ELR (cell line): Measurements from ENCODE around the gene C2.
A peak's percentile ranks its signal among the peaks of the same experiment; 100 is the strongest.
"Not testable (repeated sequence)": the region's sequence is repeated elsewhere in the genome, so short reads cannot be mapped to it uniquely, and the experiment has no call there.

ENCODE experiments used
- DNase-seq: peaks from one replicate; pipeline ENCODE4 v3.0.0-alpha.2; 2015; ENCODE audit warnings: low read depth

C2 gene

DNA sequence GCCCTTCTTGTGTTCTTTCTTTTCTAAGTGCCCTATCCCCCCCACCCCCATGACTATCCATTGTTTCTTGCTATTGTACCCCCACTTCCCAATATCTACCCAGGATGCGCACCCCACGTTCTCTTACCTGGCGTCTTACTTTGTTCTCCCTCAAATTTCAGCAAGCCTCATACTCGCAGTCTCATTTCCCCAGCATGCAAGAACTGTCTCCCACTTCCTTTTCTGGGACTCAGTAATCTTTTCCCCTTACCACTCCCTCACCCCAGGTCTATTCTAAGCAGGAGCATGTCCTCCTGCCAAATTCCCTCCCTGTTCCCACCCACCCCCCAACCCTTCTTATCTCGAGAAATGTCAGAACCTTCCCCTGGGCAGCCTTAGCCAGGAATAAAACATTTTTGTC is 28.3 kb upstream of the C2 start:
- DNase-seq, result no peak

DNA sequence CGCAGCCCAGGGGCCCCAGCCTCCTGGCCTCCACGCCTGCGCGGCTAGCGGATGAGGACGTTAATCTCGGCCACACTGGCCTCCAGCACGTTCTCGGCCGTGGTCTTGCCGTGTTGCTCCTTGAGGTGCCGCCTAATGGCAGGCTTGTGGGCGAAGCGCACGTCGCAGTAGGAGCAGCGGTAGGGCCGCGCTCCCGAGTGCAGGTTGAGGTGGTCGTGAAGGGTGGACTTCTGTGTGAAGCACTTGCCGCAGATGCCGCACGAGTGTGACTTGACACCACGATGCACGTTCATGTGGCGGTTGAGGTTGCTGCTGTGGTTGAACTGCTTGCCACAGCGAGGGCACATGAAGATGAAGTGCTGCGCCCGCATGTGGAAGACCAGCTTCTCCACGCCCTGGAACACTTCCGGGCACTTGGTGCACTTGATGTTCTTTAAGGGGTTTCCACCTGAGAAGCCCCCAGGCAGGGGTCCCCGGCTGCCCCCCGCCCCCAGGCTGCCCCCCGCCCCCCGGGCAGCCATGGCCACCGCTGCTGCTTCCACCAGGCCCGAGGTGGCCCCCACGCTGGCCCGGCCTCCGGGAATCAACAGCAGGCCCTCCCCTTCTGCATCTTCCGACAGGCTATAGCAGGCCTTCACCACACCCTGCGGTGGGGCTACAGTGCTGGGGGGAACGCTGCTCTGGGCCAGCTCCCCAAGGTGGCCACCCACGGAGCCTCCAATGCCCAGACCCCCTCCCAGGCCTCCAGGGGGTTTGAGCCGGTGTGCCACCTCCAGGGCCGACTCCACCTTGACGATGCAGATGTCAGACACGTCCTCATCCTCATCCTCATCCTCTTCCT is 27.4 kb upstream of the C2 start:
- DNase-seq, result no peak

DNA sequence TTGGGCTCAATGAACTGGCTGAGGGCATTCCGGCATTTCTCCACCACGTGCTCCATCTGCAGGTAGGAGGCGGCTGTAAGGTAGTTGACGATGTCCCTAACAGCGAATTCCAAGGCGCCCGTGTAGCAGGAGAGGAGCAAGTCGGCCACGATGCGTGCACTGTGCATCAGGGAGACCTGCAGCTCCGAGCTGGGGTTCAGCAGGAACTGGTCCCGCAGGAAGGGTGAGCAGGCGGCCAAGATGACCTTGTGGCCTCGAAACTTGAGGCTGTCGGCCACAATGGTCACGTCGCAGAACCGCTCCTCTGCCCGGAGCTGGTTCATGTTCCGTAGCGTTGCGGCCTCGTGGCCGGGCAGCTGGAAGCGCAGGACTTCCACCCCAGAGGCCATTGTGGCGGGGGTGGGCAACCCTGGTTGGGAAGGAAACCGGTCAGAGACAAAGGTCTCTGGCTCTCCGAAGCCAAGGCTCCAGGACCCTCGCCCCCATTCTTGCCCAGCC is 26.6 kb upstream of the C2 start:
- DNase-seq, result no peak

DNA sequence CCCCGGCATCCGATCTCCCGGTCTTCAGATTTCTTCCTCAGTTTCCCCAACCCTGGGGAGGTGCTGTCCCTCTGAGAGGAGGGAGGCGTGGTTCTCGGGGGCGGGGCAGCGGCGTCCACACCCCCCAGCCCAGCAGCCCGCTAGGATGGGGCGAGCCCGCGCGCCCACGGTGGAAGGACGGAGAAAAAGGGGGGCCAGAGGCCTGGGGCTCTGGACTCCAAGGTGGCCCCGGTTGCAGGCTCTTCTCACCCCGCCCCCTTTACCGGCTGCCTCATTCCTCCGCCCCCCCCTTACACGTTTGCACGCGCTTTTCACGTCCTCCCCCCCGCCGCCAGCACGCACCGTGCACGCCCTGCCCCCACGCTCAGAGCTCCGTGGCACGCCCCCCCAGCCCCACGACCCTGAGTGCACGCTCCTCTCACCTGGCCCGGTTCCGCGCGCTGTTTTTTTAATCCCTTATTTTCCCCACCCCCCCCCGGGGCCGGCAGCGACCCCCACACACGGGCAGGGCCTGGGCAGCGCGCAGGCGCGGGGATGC is 26.0 kb upstream of the C2 start:
- peak; percentile 73 for DNase-seq

DNA sequence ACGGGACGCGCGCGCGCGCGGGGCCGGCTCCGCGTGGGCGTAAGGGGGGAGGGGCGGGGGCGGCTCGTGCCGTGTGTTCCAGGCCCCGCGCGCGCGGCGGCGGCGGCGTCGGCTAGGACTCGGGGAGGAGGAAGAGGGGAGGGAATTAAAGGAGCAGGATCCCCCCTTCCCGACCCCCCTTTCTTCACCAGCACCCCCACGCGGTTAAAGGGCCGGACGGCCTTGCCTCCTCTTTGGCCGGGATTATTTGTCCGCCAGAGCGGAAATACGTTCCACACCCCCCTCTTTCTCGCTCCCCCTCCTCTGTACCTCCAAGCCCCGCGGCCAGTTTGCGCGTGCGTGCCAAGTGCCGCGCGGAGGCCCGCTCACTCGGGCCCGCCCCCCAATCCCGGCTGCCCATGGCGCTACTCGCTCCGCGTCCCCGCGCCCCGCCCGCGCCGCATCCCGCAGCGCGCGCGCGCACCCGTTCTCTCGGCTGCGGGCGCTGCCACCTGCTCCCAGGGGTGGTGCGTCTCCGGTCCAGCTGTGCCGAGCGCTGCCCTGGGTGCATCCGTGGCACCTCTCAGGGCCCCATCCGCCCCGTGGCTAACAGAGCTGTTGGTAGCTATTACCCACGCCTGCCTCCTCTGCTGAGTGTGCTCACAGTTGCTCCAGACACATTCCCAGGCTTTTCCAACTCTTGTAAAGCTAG is 25.4 kb upstream of the C2 start, which contains the start of gene ZBTB12:
ZBTB12 (minus strand) TSS at position 134 of the 691 bp plus-strand sequence. CDS start 781 bp downstream, outside the sequence.
- DNase-seq, result peak; percentile 97

DNA sequence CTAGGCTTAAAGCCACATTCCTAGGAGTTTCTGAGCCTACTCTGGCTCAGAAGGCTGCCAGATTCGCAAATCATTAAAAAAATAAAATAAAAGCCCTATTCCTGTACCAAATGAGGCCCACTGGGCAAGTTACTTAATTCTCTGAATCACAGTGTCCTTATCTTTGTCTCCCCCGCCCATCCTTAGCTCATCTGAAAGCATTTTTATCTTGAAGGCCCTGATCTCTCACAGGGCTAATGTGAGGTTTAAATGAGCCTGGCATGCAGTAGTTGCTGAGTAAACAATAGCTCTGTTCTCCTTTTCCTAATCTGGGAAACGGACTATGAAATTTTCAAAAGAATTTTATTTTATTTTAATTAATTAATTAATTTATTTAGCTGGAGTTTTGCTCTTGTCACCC is 23.6 kb upstream of the C2 start:
- DNase-seq, result no peak

DNA sequence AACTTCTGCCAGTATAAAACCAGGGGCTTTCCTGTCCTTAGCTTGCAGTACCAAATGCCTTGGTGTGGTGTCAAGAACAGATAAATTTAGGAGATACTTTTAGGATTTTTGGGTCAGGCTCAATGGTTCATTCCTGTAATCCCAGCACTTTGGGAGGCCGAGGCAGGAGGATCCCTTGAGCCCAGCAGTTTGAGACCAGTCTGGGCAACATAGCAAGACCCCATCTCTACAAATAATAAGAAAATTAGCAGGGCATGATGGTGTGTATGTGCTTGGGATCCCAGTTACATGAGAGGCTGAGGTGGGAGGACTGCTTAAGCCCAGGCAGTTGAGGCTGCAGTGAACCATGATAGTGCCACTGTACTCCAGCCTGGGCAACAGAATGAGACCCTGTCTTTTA is 22.5 kb upstream of the C2 start:
- no peak for DNase-seq

DNA sequence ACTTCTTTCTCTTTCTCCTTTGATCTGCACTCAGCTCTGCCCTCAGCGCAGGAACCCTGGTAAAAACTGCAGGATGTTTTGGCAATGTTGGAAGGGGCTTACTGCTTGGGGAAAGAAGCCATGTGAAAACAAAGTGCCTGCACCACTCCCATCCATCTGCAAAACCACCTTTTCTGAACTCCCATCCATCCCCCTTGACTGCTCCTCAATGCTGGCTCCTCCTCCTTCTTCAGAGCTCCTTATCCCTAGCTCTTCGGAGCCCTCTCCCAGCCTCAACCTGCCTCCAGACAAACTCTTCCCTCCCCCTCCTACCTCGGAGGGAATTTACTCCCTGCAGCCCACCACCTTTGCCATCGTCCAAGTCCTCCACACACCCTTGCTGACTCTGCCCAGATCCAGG is 21.4 kb upstream of the C2 start:
- DNase-seq, result no peak

DNA sequence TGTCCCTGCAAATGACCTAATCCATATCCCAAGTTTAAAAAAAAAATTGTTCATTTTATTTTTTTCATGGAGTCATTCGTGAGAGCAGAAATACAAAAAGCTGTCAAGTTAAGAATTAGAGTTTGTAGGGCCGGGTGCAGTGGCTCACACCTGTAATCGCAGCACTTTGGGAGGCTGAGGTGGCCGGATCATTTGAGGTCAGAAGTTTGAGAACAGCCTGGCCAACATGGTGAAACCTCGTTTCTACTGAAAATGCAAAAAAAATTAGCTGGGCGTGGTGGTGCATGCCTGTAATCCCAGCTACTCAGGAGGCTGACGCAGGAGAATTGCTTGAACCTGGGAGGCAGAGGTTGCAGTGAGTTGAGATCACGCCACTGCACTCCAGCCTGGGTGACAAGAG is 20.8 kb upstream of the C2 start:
- DNase-seq, result not testable (repeated sequence)

DNA sequence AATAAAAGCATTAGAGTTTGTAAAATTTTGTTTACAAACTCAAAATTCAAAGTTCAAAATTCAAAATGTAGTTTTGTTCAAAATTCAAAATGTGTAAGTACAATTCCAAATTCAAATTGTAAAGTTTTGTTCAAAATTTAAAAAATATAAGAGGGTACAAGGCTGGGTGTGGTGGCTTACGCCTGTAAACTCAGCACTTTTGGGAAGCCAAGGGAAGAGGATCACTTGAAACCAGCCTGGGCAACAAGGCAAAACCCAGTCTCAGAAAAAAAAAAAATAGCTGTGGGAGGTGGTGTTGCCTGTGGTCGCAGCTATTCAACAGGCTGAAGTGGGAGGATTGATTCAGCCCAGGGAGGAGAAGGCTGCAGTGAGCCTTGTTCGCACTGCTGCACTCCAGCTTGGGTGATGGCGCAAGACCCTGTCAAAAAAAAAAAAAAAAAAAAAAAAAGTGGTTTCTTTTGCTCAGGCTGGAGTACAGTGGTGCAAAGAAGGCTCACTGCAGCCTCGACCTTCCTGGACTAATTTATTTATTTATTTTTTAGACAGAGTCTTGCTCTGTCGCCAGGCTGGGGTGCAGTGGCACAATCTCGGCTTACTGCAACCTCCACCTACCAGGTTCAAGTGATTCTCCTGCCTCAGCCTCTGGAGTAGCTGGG is 20.2 kb upstream of the C2 start:
- peak; percentile 58 for DNase-seq

DNA sequence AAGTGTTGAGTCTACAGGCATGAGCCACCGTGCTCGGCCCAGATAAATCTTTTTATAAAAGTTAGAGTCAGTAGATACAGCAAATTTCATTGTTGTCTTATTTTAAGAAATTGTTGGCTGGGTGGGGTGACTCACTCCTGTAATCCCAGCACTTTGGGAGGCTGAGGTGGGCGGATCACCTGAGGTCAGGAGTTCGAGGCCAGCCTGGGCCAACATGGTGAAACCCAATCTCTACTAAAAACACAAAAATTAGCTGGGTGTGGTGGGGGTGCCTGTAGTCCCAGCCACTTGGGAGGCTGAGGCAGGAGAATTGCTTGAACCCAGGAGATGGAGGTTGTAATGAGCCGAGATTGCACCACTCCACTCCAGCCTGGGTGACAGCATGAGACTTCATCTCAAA is 19.3 kb upstream of the C2 start:
- not testable (repeated sequence) for DNase-seq

DNA sequence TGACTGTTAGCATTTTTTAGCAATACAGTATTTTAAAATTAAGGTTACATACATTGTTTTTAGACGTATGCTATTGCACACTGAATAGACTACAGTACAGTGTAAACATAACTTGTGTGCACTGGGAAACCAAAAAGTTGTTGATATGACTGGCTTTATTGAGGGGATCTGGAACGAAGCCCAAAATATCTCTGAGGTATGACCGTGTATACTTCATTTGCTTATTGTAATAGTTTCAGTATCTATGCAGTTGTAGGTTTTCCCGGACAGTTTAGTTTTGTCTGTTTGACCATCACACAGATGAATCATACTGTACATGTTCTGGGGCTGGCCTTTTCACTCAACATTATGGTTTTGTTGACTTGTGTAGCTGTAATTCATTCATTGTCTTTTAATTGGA is 18.7 kb upstream of the C2 start:
- DNase-seq, result peak; percentile 77

DNA sequence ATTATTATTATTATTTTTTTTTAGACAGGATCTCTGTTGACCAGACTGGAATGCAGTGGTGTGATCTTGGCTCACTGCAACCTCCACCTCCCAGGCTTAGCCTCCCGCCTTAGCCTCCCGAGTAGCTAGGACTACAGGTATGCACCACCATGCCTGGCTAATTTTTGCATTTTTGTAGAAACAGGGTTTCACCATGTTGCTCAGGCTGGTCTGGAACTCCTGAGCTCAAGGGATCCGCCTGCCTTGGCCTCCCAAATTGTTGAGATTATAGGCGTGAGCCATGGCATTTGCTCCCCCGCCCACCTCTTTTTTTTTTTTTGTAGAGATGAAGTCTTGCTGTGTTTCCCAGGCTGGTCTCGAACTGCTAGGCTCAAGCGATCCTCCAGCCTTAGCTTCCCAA is 18.2 kb upstream of the C2 start:
- DNase-seq, result not testable (repeated sequence)

DNA sequence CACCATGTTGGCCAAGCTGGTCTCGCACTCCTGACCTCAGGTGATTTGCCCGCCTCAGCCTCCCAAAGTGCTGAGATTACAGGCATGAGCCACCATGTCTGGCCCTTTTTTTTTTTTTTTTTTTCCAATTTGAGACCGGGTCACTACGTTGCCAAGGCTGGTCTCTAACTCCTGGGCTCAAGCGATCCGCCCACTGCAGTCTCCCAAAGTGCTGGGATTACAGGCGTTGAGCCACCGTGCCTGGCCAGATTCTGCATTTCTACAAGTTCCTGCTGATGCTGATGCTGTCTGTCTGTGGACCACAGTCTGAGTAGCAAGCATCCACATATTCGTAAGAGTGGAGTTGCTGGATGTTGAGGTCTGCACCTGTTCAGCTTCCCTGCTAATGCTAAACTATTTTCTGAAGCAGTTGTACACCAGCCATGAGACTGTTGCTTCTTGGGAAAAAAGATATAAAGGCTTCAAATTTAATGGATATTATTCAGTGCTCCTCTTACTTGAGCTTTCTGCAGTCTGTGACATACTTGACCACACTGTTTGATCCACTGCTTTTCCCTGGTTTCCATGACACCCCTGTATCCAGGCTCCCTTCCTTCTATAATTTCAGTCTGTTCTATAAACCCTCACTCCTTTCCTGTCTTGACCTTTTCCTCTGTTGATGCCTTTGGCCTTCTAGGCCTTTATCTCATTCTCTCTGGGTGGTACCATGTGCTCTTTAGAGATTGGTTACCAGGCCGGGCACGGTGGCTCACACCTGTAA is 15.5 kb upstream of the C2 start:
- DNase-seq, result no peak

DNA sequence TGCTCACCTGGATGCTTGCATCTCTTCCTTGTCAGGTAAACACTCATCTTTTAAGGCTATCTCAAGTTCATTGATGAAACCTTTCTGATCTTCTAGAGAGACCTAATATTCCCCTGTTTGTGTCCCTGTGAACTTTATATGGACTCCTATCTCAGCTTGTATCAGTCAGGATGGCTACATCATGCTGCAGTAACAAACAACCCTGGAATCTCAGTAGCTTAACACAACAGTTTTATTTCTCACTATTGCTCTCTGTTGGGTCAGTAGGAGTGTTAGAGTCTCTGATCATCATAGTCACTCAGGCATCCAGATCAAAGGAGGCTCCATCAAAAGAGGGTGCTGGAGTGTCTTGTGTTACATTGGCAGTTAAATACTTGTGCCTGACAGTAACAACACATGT is 12.2 kb upstream of the C2 start:
- no peak for DNase-seq

DNA sequence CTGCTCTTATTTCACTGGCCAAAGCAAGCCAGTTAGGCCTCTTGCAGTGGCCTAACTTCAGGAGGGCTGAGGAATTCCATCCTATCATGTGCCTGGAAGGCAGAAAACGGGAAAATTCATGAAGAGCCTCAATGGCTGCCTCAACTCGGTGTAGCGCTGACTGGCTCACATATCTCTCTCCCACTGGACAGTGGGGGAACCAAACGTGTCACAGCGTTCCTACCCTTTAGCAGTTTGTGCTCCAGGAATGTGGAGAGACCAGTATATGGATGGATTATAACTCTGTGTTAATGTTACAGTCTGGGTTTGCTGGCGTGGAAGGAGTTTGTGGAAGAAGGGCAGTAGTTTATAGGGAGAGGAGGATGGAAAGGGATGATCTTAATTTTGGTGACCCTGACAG is 11.8 kb upstream of the C2 start:
- DNase-seq, result no peak

DNA sequence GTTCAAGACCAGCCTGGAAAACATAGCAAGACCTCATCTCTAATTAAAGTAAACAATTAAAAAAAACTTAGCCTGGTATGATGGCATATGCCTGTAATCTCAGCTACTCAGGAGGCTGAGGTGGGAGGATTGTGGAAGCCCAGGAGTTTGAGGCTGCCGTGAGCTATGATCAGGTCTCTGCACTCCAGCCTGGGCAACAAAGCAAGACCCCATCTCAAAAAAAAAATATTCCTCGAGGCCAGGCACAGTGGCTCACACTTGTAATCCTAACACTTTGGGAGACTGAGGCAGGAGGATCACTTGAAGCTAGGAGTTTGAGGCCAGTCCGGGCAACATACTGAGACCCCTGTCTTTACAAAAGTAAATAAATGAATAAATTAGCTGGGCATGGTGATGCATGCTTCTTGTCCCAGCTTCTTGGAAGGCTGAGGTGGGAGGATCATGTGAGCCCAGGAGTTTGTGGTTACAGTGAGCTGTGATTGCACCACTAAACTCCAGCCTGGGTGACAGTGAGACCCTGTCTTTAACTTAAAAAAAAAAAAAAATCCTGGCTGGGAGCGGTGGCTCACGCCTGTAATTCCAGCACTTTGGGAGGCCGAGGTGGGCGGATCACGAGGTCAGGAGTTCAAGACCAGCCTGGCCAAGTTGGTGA is 9.3 kb upstream of the C2 start:
- no peak for DNase-seq

DNA sequence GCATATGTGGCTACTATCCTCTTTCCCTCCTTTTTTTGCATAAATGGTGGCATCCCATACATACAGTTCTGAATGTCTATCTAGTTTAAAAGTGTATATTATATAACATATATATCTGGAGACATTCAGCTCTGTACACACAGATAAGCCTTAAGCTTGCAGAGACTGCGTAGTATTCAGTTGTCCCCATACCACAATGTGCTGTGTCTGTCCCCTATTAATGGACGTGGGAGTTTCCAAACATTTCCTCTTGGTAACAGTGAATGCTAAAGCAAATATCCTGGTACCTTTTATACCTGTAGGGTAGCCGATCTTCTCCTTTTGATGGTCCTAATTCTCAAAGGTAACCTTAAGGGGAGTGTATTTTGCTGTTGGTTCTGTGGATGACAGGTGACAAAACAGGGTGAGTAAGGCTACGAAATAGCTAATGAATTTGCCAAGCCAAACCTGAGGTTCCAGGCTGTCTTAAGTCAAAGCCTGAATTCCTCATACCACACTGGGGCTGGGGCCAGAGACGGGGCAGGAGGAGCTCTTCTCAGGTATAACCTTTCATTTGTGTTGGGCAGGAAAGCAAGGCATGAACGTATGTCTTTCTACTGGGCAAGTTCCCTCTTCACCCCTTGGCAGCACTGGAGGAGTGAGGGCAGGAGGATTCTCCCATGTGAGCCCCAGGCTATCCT is 7.8 kb upstream of the C2 start:
- DNase-seq, result no peak

DNA sequence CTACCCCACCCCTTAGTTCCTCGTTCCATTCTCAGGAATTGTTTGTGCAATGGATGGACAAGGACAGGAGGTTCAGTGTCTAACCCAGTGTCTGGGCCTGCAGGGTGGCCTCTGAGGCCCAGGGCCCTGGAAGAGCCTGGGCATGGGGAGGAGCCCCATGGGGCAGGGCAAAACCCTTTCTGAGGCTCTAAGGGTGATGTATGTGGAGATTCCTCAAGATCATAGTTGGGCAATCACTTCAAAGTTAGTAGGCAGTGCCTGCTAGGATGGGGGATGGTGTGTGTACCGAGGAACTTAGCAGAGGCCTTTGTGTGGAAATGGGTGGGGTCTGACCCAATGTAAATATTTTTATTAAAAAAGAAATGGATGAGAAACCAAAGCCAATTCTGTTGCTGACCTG is 6.7 kb upstream of the C2 start:
- DNase-seq, result no peak

DNA sequence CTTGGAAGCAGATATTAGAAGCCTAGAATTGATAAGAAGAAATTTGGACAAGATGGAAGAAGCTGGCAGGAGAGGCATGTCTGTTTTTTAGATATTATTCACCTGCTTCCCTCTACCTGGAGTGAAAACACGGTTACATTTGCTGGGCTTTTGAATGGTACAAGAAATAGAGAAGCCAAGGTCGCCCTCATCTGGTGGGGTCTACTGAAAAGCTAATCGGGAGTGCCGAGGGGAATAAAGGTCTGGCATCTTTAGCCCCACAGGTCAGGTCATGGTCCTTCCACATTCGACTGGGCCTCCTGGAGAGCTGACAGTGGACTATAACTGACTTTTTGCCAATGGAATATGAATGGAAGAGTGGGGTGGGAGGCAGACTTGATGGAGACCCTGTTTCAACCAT is 4.6 kb upstream of the C2 start:
- DNase-seq, result no peak
